ENCODE results near the gene CFAP73. TPM values are rescaled to one million over a fixed set of nuclear protein-coding genes. Genes with fewer than 3 reads are reported as not detected.

CFAP73 gene
- total RNA-seq, 1 experiment from 2014 or later: 0.34 TPM

- TF ChIP-seq REST (IDR thresholded peaks at IDR 0.05; ENCODE audit: low read depth) (no peak), SIN3A (IDR thresholded peaks at IDR 0.05; ENCODE audit: low read depth) (peak; percentile 85), CBX3 (IDR thresholded peaks at IDR 0.05; ENCODE audit: low read depth) (peak; percentile 48; the same call in 1 of the 2 replicates), SP1 (IDR thresholded peaks at IDR 0.05; ENCODE audit: low read depth) (peak; percentile 84), POLR2A (IDR thresholded peaks at IDR 0.05; ENCODE audit: borderline replicate concordance, extremely low read depth, insufficient read depth, insufficient read length) (peak; percentile 57)
These were observed 35.9 kb downstream of the CFAP73 start, which contains the start of the genes DDX54 and RITA1 (continued) for GRCh38 chr12:113185180-113186032.

DNA sequence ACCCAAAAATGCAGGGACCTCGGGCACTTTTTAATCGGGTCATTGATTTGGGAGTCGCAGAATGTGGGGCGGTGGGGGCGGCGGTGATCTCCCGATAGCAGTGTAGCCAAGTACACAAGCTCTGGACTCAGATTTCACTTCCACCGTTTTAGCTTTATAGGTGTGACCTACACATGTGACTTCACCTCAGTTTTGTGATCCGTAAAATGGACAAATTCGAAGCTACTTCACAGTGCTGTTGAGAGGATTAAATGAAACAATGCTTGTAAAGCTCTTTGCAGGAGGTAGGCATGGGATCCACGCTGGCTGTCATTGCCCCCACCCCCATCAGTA is 36.5 kb downstream of the CFAP73 start:
- Histone ChIP-seq H3K36me3 (ENCODE audit: control insufficient read depth in 1 of 2, insufficient read depth in 2 of 2, low read length in 2 of 2) (peaks cover 3 to 20% of the 10 kb centered on the region in 2 experiments; a peak in 2 of 4 replicates), H4K20me1 (ENCODE audit: insufficient read depth) (no peaks in the 10 kb centered on the region; the same call in 1 of the 2 replicates), H3K27ac (ENCODE audit: low read depth, low read length) (peak overlapping the region; percentile 95)

More for the DNA sequence above, 36.5 kb downstream of the CFAP73 start:
- no peak for DNase-seq (ENCODE audit: low read depth, low spot score)
- intact Hi-C loops (cut with micrococcal nuclease): no loop called here
- peaks cover 14 to 49% of the 10 kb centered on the region in 2 experiments; a peak in 3 of 4 replicates for H3K4me1 ChIP-seq (ENCODE audit: control insufficient read depth in 1 of 2, insufficient read depth in 2 of 2, low read length in 2 of 2)
- no peak for ATAC-seq
- no peak overlapping the region for H2AFZ ChIP-seq (ENCODE audit: low read depth, low read length, poor library complexity, severe bottlenecking)
- H3K9me2 ChIP-seq (ENCODE audit: insufficient read depth): no peaks in the 10 kb centered on the region
- peak overlapping the region; percentile 87 to 89 for H3K4me3 ChIP-seq (replicated peaks in 1 of 2; ENCODE audit: low read depth in 1 of 2, low read length in 2 of 2)
- TF ChIP-seq, protein P1, sequence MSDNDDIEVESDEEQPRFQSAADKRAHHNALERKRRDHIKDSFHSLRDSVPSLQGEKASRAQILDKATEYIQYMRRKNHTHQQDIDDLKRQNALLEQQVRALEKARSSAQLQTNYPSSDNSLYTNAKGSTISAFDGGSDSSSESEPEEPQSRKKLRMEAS (IDR thresholded peaks at IDR 0.05): peak; percentile 34; the same call in 1 of the 2 replicates
- no peak for TF ChIP-seq POLR2A (IDR thresholded peaks at IDR 0.05; ENCODE audit: borderline replicate concordance, extremely low read depth, insufficient read depth, insufficient read length)
- POLR2A ChIA-PET: interaction anchor here (1.3 to 2.5 kb wide), 3 partner anchors 8 to 36 kb away, joined by 3 to 15 read pairs (median 5); partner anchors contain the start of gene TPCN1
- BruUV-seq (replicated peaks): no TSS peak
- no peaks in the 10 kb centered on the region for H3K27me3 ChIP-seq (ENCODE audit: insufficient read depth, low read length)
- H3K9me3 ChIP-seq (ENCODE audit: control insufficient read depth in 1 of 2, insufficient read depth in 1 of 2, low read depth in 1 of 2, low read length in 2 of 2): no peaks in the 10 kb centered on the region
- peaks cover 69% of the 10 kb centered on the region for H3K79me2 ChIP-seq (ENCODE audit: insufficient read depth, low read length)
- peak overlapping the region; percentile 100 for H3K9ac ChIP-seq (ENCODE audit: low read length)
- RAD21 ChIA-PET (ENCODE audit: low non-redundant PET in 1 of 2, low total read pairs in 2 of 2, uncharacterized antibody in 2 of 2, unreplicated experiment in 2 of 2): no interaction called here
- CTCF ChIA-PET: interaction anchor here (3.7 kb wide), 1 partner anchor 11 kb away, joined by 16 read pairs; no protein-coding TSS in a partner anchor
- peak overlapping the region; percentile 83 for H3K4me2 ChIP-seq (ENCODE audit: low read length)

All from HCT116 (cell line).